Colonic mucosa (tissue), 4 donors: ENCODE results near the gene ZNF71. TPM values are rescaled to one million over a fixed set of nuclear protein-coding genes. Genes with fewer than 3 reads are reported as not detected.

Experiments used
- DNase-seq: peaks from one replicate; pipeline ENCODE4 v3.0.0-alpha.2; 2020
- H3K27ac ChIP-seq: fragments of 200-600 bp; one replicate; pipeline ENCODE4 v1.8.0; 2021
- H3K27me3 ChIP-seq: fragments of 200-600 bp; one replicate; pipeline ENCODE4 v1.8.0; 2021
- H3K36me3 ChIP-seq: fragments of 200-600 bp; one replicate; pipeline ENCODE4 v1.8.0; 2021
- H3K4me1 ChIP-seq: fragments of 200-600 bp; one replicate; pipeline ENCODE4 v1.8.0; 2021; ENCODE audit warnings: mild to moderate bottlenecking
- H3K4me3 ChIP-seq: fragments of 200-600 bp; one replicate; pipeline ENCODE4 v1.8.0; 2021
- H3K9ac ChIP-seq, 2 donors: one replicate each; pipeline ENCODE4 v1.7.0; 2013; ENCODE audit warnings: control low read depth in 2 of 2, low read depth in 2 of 2, low read length in 2 of 2
- H3K9me3 ChIP-seq: fragments of 200-600 bp; one replicate; pipeline ENCODE4 v1.8.0; 2021
- CTCF ChIP-seq: fragments of 200-600 bp; IDR thresholded peaks from one replicate; pipeline ENCODE4 v1.8.0; 2022; ENCODE audit warnings: antibody characterized with exemption, mild to moderate bottlenecking
- intact Hi-C: fragments of 100-400 bp; cut with DNase I; formaldehyde crosslinking; loops from one replicate; pipeline ENCODE4 v1.14.1; 2022
- total RNA-seq, 2 donors: library from RNA; stranded (reverse); fragmentation: NEBNext Ultra II Directional in 1 of 2; extraction: Animal tissue kit (Norgen Biotek cat#: 25700) in 1 of 2; gene quantifications; one replicate each; pipeline ENCODE4 v1.2.1, GENCODE V29; 2021
- donor health status: healthy.
- donor health status: DM: no; HTN: no; CAD: no.
- donor health status: DM: no; HTN: no; CAD: no.

Gene ZNF71
- total RNA-seq, 2 donors from 2014 or later = 2.6 to 3.9 TPM

- Histone ChIP-seq H3K4me3 (no peak overlapping the region), H3K27me3 (no peaks in the 10 kb centered on the region), H3K27ac (no peak overlapping the region), H3K9me3 (no peaks in the 10 kb centered on the region), H3K9ac (no peak overlapping the region), H3K36me3 (no peaks in the 10 kb centered on the region), H3K4me1 (no peaks in the 10 kb centered on the region)
- intact Hi-C loops = no loop called here
- TF ChIP-seq CTCF = no peak
- DNase-seq = peak; percentile 58
These were observed 43.0 kb downstream of the ZNF71 start for GRCh38 chr19:56637976-56638555.

GRCh38 chr19:56639217-56639616, 44.1 kb downstream of the ZNF71 start:
- no peak for TF ChIP-seq CTCF
- no peak overlapping the region for H3K9ac ChIP-seq
- no peaks in the 10 kb centered on the region for H3K9me3 ChIP-seq
- intact Hi-C loops = no loop called here
- no peaks in the 10 kb centered on the region for H3K36me3 ChIP-seq
- H3K27ac ChIP-seq = no peak overlapping the region
- H3K27me3 ChIP-seq = no peaks in the 10 kb centered on the region
- H3K4me3 ChIP-seq = no peak overlapping the region
- H3K4me1 ChIP-seq = no peaks in the 10 kb centered on the region
- no peak for DNase-seq

GRCh38 chr19:56642711-56643459, 47.8 kb downstream of the ZNF71 start, which contains the start of gene SMIM17:
TSS of gene SMIM17 (plus strand) at chr19:56643159. CDS start at chr19:56645668, 2,509 bp downstream.
- no peak within 1 kb of the TSS for H3K27ac ChIP-seq
- H3K9ac ChIP-seq = no peak within 1 kb of the TSS
- H3K4me1 ChIP-seq = no peaks in the 10 kb centered on the region
- DNase-seq = no peak
- no peaks in the 10 kb centered on the region for H3K36me3 ChIP-seq
- H3K27me3 ChIP-seq = no peaks in the 10 kb centered on the region
- no peaks in the 10 kb centered on the region for H3K9me3 ChIP-seq
- intact Hi-C loops = no loop called here
- no peak within 1 kb of the TSS for H3K4me3 ChIP-seq
- TF ChIP-seq CTCF = no peak

GRCh38 chr19:56643460-56643955, 48.4 kb downstream of the ZNF71 start:
- Histone ChIP-seq H3K27me3 (no peaks in the 10 kb centered on the region), H3K27ac (no peak overlapping the region), H3K36me3 (no peaks in the 10 kb centered on the region), H3K4me3 (no peak overlapping the region), H3K9me3 (no peaks in the 10 kb centered on the region), H3K9ac (no peak overlapping the region), H3K4me1 (no peaks in the 10 kb centered on the region)
- DNase-seq = no peak
- intact Hi-C loops = no loop called here
- TF ChIP-seq CTCF = no peak

GRCh38 chr19:56654151-56654550, 59.0 kb downstream of the ZNF71 start:
- no peak for DNase-seq
- no peak for TF ChIP-seq CTCF
- no peaks in the 10 kb centered on the region for H3K9me3 ChIP-seq
- H3K27ac ChIP-seq = no peak overlapping the region
- intact Hi-C loops = no loop called here
- H3K4me3 ChIP-seq = no peak overlapping the region
- H3K4me1 ChIP-seq = no peaks in the 10 kb centered on the region
- no peaks in the 10 kb centered on the region for H3K27me3 ChIP-seq
- no peaks in the 10 kb centered on the region for H3K36me3 ChIP-seq
- H3K9ac ChIP-seq = no peak overlapping the region
